Nephron (organoid): Measurements from ENCODE around the gene XPO1.
"Not testable (repeated sequence)": the region's sequence is repeated elsewhere in the genome, so short reads cannot be mapped to it uniquely, and the experiment has no call there.

Experiments
- H3K27ac Mint-ChIP-seq, 3 experiments: 2 replicates each; pipeline ENCODE4 v1.8.0; 2020; ENCODE audit warnings: mixed read lengths in 3 of 3, mild to moderate bottlenecking in 2 of 3, moderate library complexity in 1 of 3
- H3K27me3 Mint-ChIP-seq: 2 replicates; pipeline ENCODE4 v1.8.0; 2021; ENCODE audit warnings: low read depth, mild to moderate bottlenecking, moderate library complexity, mixed read lengths
- H3K36me3 Mint-ChIP-seq: 2 replicates; pipeline ENCODE4 v1.8.0; 2020; ENCODE audit warnings: low read depth, mixed read lengths
- H3K4me1 Mint-ChIP-seq: 2 replicates; pipeline ENCODE4 v1.8.0; 2020; ENCODE audit warnings: mixed read lengths
- H3K4me3 Mint-ChIP-seq, 3 experiments: 2 replicates each; pipeline ENCODE4 v1.8.0; 2020; ENCODE audit warnings: mild to moderate bottlenecking in 3 of 3, mixed read lengths in 3 of 3, moderate library complexity in 2 of 3
- H3K9me3 Mint-ChIP-seq: 2 replicates; pipeline ENCODE4 v1.8.0; 2020; ENCODE audit warnings: mixed read lengths
- CTCF ChIP-seq, 3 experiments: fragments of 200-600 bp; sonication (generic); IDR thresholded peaks; one replicate each; pipeline ENCODE4 v1.5.0; 2021; ENCODE audit warnings: antibody characterized with exemption in 3 of 3; ENCODE audit not compliant: unreplicated experiment in 3 of 3

XPO1 gene

GRCh38 chr2:61504949-61505348, 33.2 kb downstream of the XPO1 start:
- Mint-ChIP-seq H3K4me1 (no peaks in the 10 kb centered on the region), H3K36me3 (peaks cover 52% of the 10 kb centered on the region)

GRCh38 chr2:61499060-61499459, 39.1 kb downstream of the XPO1 start:
- Mint-ChIP-seq H3K36me3 (peaks cover 67% of the 10 kb centered on the region), H3K4me3 (no peak overlapping the region), H3K4me1 (no peaks in the 10 kb centered on the region), H3K9me3 (no peaks in the 10 kb centered on the region), H3K27ac (no peak overlapping the region), H3K27me3 (no peaks in the 10 kb centered on the region)
- TF ChIP-seq CTCF (IDR thresholded peaks at IDR 0.05; ENCODE audit: unreplicated experiment in 3 of 3): no peak

More at GRCh38 chr2:61504949-61505348, 33.2 kb downstream of the XPO1 start:
- no peak overlapping the region for H3K27ac Mint-ChIP-seq
- H3K4me3 Mint-ChIP-seq: no peak overlapping the region
- H3K27me3 Mint-ChIP-seq: no peaks in the 10 kb centered on the region
- TF ChIP-seq CTCF (IDR thresholded peaks at IDR 0.05; ENCODE audit: unreplicated experiment in 3 of 3): no peak
- H3K9me3 Mint-ChIP-seq: no peaks in the 10 kb centered on the region

- no peak for TF ChIP-seq CTCF (IDR thresholded peaks at IDR 0.05; ENCODE audit: unreplicated experiment in 3 of 3)
- Mint-ChIP-seq H3K27ac (no peak overlapping the region), H3K4me1 (no peaks in the 10 kb centered on the region), H3K9me3 (no peaks in the 10 kb centered on the region), H3K4me3 (no peak overlapping the region), H3K27me3 (no peaks in the 10 kb centered on the region), H3K36me3 (peaks cover 79% of the 10 kb centered on the region)
Observed at GRCh38 chr2:61493523-61493942, 44.6 kb downstream of the XPO1 start.

- Mint-ChIP-seq H3K27ac (no peak overlapping the region), H3K4me3 (no peak overlapping the region), H3K36me3 (peaks cover 79% of the 10 kb centered on the region), H3K4me1 (no peaks in the 10 kb centered on the region), H3K9me3 (no peaks in the 10 kb centered on the region), H3K27me3 (no peaks in the 10 kb centered on the region)
- TF ChIP-seq CTCF (IDR thresholded peaks at IDR 0.05; ENCODE audit: unreplicated experiment in 3 of 3): no peak
Observed at GRCh38 chr2:61492476-61492875, 45.7 kb downstream of the XPO1 start.

- Mint-ChIP-seq H3K4me3 (no peak overlapping the region), H3K36me3 (peaks cover 79% of the 10 kb centered on the region), H3K27me3 (no peaks in the 10 kb centered on the region), H3K4me1 (no peaks in the 10 kb centered on the region), H3K27ac (no peak overlapping the region), H3K9me3 (no peaks in the 10 kb centered on the region)
- no peak for TF ChIP-seq CTCF (IDR thresholded peaks at IDR 0.05; ENCODE audit: unreplicated experiment in 3 of 3)
Observed at GRCh38 chr2:61485281-61485680, 52.9 kb downstream of the XPO1 start.

- Mint-ChIP-seq H3K27me3 (no peaks in the 10 kb centered on the region), H3K9me3 (no peaks in the 10 kb centered on the region)
- no peak for TF ChIP-seq CTCF (IDR thresholded peaks at IDR 0.05; ENCODE audit: unreplicated experiment in 3 of 3)
Observed at GRCh38 chr2:61478086-61478485, 60.1 kb downstream of the XPO1 start.

GRCh38 chr2:61476929-61477589, 61.1 kb downstream of the XPO1 start:
- H3K4me1 Mint-ChIP-seq, H3K27ac Mint-ChIP-seq, H3K27me3 Mint-ChIP-seq, H3K9me3 Mint-ChIP-seq: not testable (repeated sequence)
- Mint-ChIP-seq H3K36me3 (peaks cover 41% of the 10 kb centered on the region), H3K4me3 (peak overlapping the region in 2 of 3 experiments; percentile 12 to 37)

More at GRCh38 chr2:61478086-61478485, 60.1 kb downstream of the XPO1 start:
- Mint-ChIP-seq H3K4me1 (no peaks in the 10 kb centered on the region), H3K27ac (no peak overlapping the region), H3K36me3 (peaks cover 51% of the 10 kb centered on the region), H3K4me3 (no peak overlapping the region)
